DND-41 (cell line): Measurements from ENCODE around the gene HMX2.

Experiments used
- EZH2 ChIP-seq: IDR thresholded peaks from 3 replicates; pipeline ENCODE4 v1.6.1; 2012; ENCODE audit warnings: borderline replicate concordance, low read depth, mild to moderate bottlenecking, moderate library complexity, low read length, inconsistent platforms; ENCODE audit not compliant: severe bottlenecking
- TF ChIP-seq, protein P1 (sequence below): IDR thresholded peaks from 2 replicates; pipeline ENCODE4 v1.5.1; 2012; ENCODE audit warnings: borderline replicate concordance, low read length, moderate library complexity, mild to moderate bottlenecking; ENCODE audit not compliant: poor library complexity, severe bottlenecking; ENCODE audit errors: extremely low read depth

DNA sequence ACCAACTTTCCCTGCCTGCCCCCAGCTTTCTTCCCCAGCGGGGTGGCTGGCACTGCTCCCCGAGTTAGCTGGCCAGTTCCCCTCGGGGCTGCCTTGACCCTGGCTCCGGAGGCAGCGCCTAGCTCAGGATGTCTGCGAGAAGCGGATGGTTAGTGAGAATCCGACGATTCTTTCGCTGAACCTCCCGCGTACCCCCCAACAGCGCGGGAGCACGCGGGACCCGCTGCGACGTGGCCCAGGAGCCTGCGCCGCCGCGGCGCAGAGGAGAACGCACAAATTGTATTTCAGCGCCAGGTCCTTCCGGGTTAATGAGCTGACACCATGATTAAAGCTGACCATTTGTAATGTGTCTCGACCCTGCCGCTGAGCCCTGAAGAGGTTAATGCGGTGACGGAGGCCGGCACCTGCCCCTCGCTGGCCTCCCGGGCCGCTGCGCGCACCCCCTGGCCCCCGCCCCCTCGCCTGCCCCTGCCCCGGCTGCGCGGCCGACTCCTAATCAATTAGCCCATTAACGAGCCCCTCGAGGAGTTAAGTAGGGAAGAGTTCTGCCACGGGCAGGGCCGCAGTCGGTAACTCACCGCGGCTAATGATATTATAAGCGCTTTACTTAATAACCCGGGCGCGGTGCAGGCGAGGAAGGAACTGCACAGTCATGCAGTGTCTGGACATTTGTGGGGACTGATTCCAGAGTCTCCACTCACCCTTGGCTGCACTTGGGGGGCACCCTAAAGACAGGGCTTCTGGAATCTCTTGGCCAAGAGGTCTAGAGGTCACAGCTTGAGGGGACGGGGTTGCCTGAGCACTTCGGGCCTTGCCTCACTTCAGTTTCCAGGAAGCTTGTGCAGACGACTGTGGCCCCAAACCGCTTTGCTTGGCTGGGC lies 1.7 kb upstream of the HMX2 start:
- TF ChIP-seq, protein P1, sequence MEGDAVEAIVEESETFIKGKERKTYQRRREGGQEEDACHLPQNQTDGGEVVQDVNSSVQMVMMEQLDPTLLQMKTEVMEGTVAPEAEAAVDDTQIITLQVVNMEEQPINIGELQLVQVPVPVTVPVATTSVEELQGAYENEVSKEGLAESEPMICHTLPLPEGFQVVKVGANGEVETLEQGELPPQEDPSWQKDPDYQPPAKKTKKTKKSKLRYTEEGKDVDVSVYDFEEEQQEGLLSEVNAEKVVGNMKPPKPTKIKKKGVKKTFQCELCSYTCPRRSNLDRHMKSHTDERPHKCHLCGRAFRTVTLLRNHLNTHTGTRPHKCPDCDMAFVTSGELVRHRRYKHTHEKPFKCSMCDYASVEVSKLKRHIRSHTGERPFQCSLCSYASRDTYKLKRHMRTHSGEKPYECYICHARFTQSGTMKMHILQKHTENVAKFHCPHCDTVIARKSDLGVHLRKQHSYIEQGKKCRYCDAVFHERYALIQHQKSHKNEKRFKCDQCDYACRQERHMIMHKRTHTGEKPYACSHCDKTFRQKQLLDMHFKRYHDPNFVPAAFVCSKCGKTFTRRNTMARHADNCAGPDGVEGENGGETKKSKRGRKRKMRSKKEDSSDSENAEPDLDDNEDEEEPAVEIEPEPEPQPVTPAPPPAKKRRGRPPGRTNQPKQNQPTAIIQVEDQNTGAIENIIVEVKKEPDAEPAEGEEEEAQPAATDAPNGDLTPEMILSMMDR = no peak
- no peak for TF ChIP-seq EZH2
